H1 (cell line): Measurements from ENCODE around the gene PCDHGA11. TPM values are rescaled to one million over a fixed set of nuclear protein-coding genes. Genes with fewer than 3 reads are reported as not detected.

Experiments used
- CTCF ChIA-PET: fragments of 300-600 bp; sonication (Branson Sonifier 250); formaldehyde crosslinking; loops from one replicate; lab custom pipeline; 2021; ENCODE audit not compliant: partially characterized antibody; lab: Charles Lee
- POLR2A ChIA-PET: fragments of 300-600 bp; sonication (Branson Sonifier 250); formaldehyde crosslinking; loops from one replicate; lab custom pipeline; 2021; ENCODE audit warnings: inconsistent platforms; ENCODE audit not compliant: partially characterized antibody; lab: Charles Lee
- DNase-seq, 2 experiments: peaks; one replicate each; pipeline versions ENCODE4 v3.0.0 to v3.0.0-alpha.2; 2010 to 2022; ENCODE audit warnings: low spot score in 2 of 2, low read depth in 1 of 2, mixed read lengths in 1 of 2
- FAIRE-seq: peaks from 2 replicates; lab custom pipeline; 2011; peaks lifted over from hg19 to GRCh38; lab: Jason Lieb, UNC
- H2AFZ ChIP-seq: 2 replicates; pipeline ENCODE4 v1.8.1; 2012; ENCODE audit warnings: low read length, inconsistent platforms
- H2AK5ac ChIP-seq: 2 replicates; pipeline ENCODE4 v1.6.1; 2013; ENCODE audit warnings: low read depth, low read length
- H2BK120ac ChIP-seq: replicated peaks from 2 replicates; pipeline ENCODE3; 2013; ENCODE audit warnings: low read depth, low read length, inconsistent platforms
- H2BK12ac ChIP-seq: 2 replicates; pipeline ENCODE4 v1.6.1; 2013; ENCODE audit warnings: low read depth, low read length
- H2BK15ac ChIP-seq: 2 replicates; pipeline ENCODE4 v1.6.1; 2013; ENCODE audit warnings: low read length
- H2BK20ac ChIP-seq: 2 replicates; pipeline ENCODE4 v1.6.1; 2013; ENCODE audit warnings: low read length
- H2BK5ac ChIP-seq: 2 replicates; pipeline ENCODE4 v1.6.1; 2013; ENCODE audit warnings: low read depth, low read length
- H3K14ac ChIP-seq: 2 replicates; pipeline ENCODE4 v1.6.1; 2013; ENCODE audit warnings: inconsistent platforms; ENCODE audit not compliant: insufficient read length
- H3K18ac ChIP-seq: 2 replicates; pipeline ENCODE4 v1.6.1; 2013; ENCODE audit warnings: low read length; ENCODE audit errors: extremely low read depth
- H3K23ac ChIP-seq: 2 replicates; pipeline ENCODE4 v1.6.1; 2013; ENCODE audit warnings: inconsistent platforms; ENCODE audit not compliant: insufficient read length
- H3K23me2 ChIP-seq: 2 replicates; pipeline ENCODE4 v1.6.1; 2013; ENCODE audit warnings: low read depth, low read length
- H3K27ac ChIP-seq: 2 replicates; pipeline ENCODE4 v1.6.1; 2011; ENCODE audit warnings: low read depth, low read length, inconsistent platforms
- H3K27me3 ChIP-seq, 4 experiments: replicated peaks in 1 of 4; 1 replicate in 1 of 4; 2 replicates in 3 of 4; pipeline versions ENCODE4 v1.6.1 to v1.8.1; 2011 to 2013; ENCODE audit warnings: low read length in 3 of 4, mild to moderate bottlenecking in 3 of 4, inconsistent platforms in 2 of 4, mixed read lengths in 2 of 4, moderate library complexity in 1 of 4; ENCODE audit not compliant: control insufficient read depth in 3 of 4, insufficient read depth in 3 of 4; ENCODE audit errors: extremely low read depth in 1 of 4
- H3K36me3 ChIP-seq, 4 experiments: 2 replicates each; pipeline versions ENCODE4 v1.6.1 to v1.8.1; 2011 to 2013; ENCODE audit warnings: mild to moderate bottlenecking in 4 of 4, low read length in 3 of 4, moderate library complexity in 2 of 4, control low read depth in 1 of 4, inconsistent platforms in 1 of 4; ENCODE audit not compliant: insufficient read depth in 4 of 4, control insufficient read depth in 2 of 4
- H3K4ac ChIP-seq: replicated peaks from 2 replicates; pipeline ENCODE3; 2013; ENCODE audit warnings: low read length, low read depth, mixed read lengths, inconsistent platforms; ENCODE audit not compliant: insufficient read length
- H3K4me1 ChIP-seq, 4 experiments: replicated peaks in 1 of 4; 1 replicate in 1 of 4; 2 replicates in 3 of 4; pipeline versions ENCODE4 v1.6.1 to v1.8.1; 2011 to 2013; ENCODE audit warnings: low read length in 3 of 4, inconsistent platforms in 2 of 4, mixed read lengths in 1 of 4; ENCODE audit not compliant: insufficient read depth in 4 of 4, control insufficient read depth in 3 of 4
- H3K4me2 ChIP-seq, 2 experiments: 2 replicates each; pipeline versions ENCODE4 v1.6.1 to v1.8.1; 2011 to 2013; ENCODE audit warnings: low read depth in 2 of 2, low read length in 2 of 2, control low read depth in 1 of 2, inconsistent platforms in 1 of 2, mild to moderate bottlenecking in 1 of 2; ENCODE audit not compliant: insufficient read depth in 1 of 2
- H3K4me3 ChIP-seq, 4 experiments: fragments of 200-600, 300-600 bp in 1 of 4; sonication (generic), shearing (Covaris generic), sonication (Bioruptor Twin) in 1 of 4; 2 replicates each; pipeline versions ENCODE4 v1.5.1 to v1.8.1; 2011 to 2016; ENCODE audit warnings: low read length in 4 of 4, low read depth in 3 of 4, control low read depth in 2 of 4, inconsistent platforms in 2 of 4, mild to moderate bottlenecking in 2 of 4, mixed read lengths in 1 of 4, moderate library complexity in 1 of 4; ENCODE audit not compliant: insufficient read depth in 2 of 4; ENCODE audit errors: extremely low read depth in 1 of 4
- H3K56ac ChIP-seq: replicated peaks from 2 replicates; pipeline ENCODE3; 2013; ENCODE audit warnings: low read depth, mild to moderate bottlenecking, mixed read lengths, low read length, inconsistent platforms; ENCODE audit not compliant: insufficient read length
- H3K79me1 ChIP-seq: 2 replicates; pipeline ENCODE4 v1.6.1; 2013; ENCODE audit warnings: low read depth, low read length, control low read depth
- H3K79me2 ChIP-seq, 2 experiments: 2 replicates each; pipeline versions ENCODE4 v1.6.1 to v1.8.1; 2012 to 2013; ENCODE audit warnings: low read length in 2 of 2, mild to moderate bottlenecking in 2 of 2, inconsistent platforms in 1 of 2; ENCODE audit not compliant: insufficient read depth in 2 of 2, control insufficient read depth in 1 of 2
- H3K9ac ChIP-seq, 4 experiments: replicated peaks in 1 of 4; 1 replicate in 1 of 4; 2 replicates in 3 of 4; pipeline versions ENCODE4 v1.6.1 to v1.8.1; 2011 to 2013; ENCODE audit warnings: low read depth in 3 of 4, low read length in 3 of 4, control low read depth in 2 of 4, mild to moderate bottlenecking in 2 of 4, moderate library complexity in 2 of 4, inconsistent platforms in 1 of 4; ENCODE audit errors: extremely low read depth in 1 of 4
- H3K9me3 ChIP-seq, 2 experiments: 2 replicates each; pipeline versions ENCODE4 v1.6.1 to v1.8.1; 2012 to 2013; ENCODE audit warnings: mild to moderate bottlenecking in 2 of 2, moderate library complexity in 2 of 2, control low read depth in 1 of 2, inconsistent platforms in 1 of 2, low read depth in 1 of 2, low read length in 1 of 2, mixed read lengths in 1 of 2; ENCODE audit not compliant: insufficient read depth in 2 of 2
- H4K20me1 ChIP-seq, 2 experiments: replicated peaks in 1 of 2; 2 replicates each; pipeline versions ENCODE3 to v1.8.1; 2011 to 2013; ENCODE audit warnings: inconsistent platforms in 2 of 2, low read length in 2 of 2, mild to moderate bottlenecking in 1 of 2; ENCODE audit not compliant: insufficient read depth in 2 of 2, control insufficient read depth in 1 of 2
- H4K5ac ChIP-seq: 2 replicates; pipeline ENCODE4 v1.6.1; 2013; ENCODE audit warnings: low read length, low read depth, mixed read lengths, inconsistent platforms; ENCODE audit not compliant: insufficient read length
- H4K8ac ChIP-seq: 2 replicates; pipeline ENCODE4 v1.8.0; 2013; ENCODE audit warnings: mild to moderate bottlenecking, moderate library complexity, low read length, inconsistent platforms; ENCODE audit not compliant: insufficient read depth; ENCODE audit errors: extremely low read depth
- H4K91ac ChIP-seq: replicated peaks from 2 replicates; pipeline ENCODE3; 2013; ENCODE audit warnings: low read length, mixed read lengths, inconsistent platforms; ENCODE audit not compliant: insufficient read length
- CBX8 ChIP-seq: fragments of 300-800, 300-1000 bp; sonication (generic); IDR thresholded peaks from 2 replicates; pipeline ENCODE4 v1.7.1; 2016; ENCODE audit warnings: low read depth, low read length, borderline replicate concordance
- EGR1 ChIP-seq: IDR thresholded peaks from 2 replicates; pipeline ENCODE4 v1.6.1; 2011; ENCODE audit warnings: low read depth, low read length, borderline replicate concordance
- POU5F1 ChIP-seq: IDR thresholded peaks from 2 replicates; pipeline ENCODE4 v1.6.1; 2011; ENCODE audit warnings: low read depth, mild to moderate bottlenecking, low read length, moderate library complexity
- WGBS, 2 experiments: shearing (Covaris generic) in 1 of 2; methylation state at CpG; one replicate each; pipeline versions ENCODE4 v1.1.6 to v1.1.7; 2013 to 2015; ENCODE audit warnings: low lambda C conversion rate in 2 of 2, mixed read lengths in 2 of 2, inconsistent platforms in 1 of 2, low coverage in 1 of 2, missing lambda C conversion rate in 1 of 2; ENCODE audit not compliant: insufficient replicate concordance in 2 of 2, insufficient coverage in 1 of 2, insufficient read length in 1 of 2; ENCODE audit errors: extremely low coverage in 1 of 2, missing lambda C conversion rate in 1 of 2; 5-methylcytosine and 5-hydroxymethylcytosine counted together
- polyA plus RNA-seq, 7 experiments: library from polyadenylated mRNA; depleted of rRNA in 3 of 7; stranded (reverse) in 5 of 7; unstranded in 2 of 7; fragments of >200 nt in 5 of 7; fragments of 200-250 nt in 2 of 7; gene quantifications; 1 replicate in 5 of 7; 2 replicates in 1 of 7; 4 replicates in 1 of 7; pipeline versions ENCODE4 v1.2.1 to v1.2.3, GENCODE V29; 2011 to 2013; ENCODE audit warnings: missing spikeins in 2 of 7, mixed read lengths in 2 of 7
- total RNA-seq: library from RNA; stranded (reverse); fragmentation: NEBNext Ultra II Directional; extraction: Animal tissue kit (Norgen Biotek cat#: 25700); gene quantifications from 2 replicates; pipeline ENCODE4 v1.2.1, GENCODE V29; 2021

The PCDHGA11 gene
- total and polyA plus RNA-seq, 2 of the 8 experiments (the other 6 are each of a cell fraction or from before 2014, with no cell fraction given) = 2.2 to 8.2 TPM

GRCh38 chr5:141411575-141411974 lies 9.3 kb upstream of the PCDHGA11 start:
- H3K27ac ChIP-seq = no peak overlapping the region
- no peak overlapping the region for H3K4me2 ChIP-seq
- DNase-seq (no peak), FAIRE-seq (no peak)
- H4K20me1 ChIP-seq = peaks cover 0 to 1% of the 10 kb centered on the region in 2 experiments
- H3K79me2 ChIP-seq = no peaks in the 10 kb centered on the region
- H2BK5ac ChIP-seq = no peak overlapping the region
- no peak overlapping the region for H3K9ac ChIP-seq
- no peak overlapping the region for H3K56ac ChIP-seq
- ChIA-PET POLR2A (no interaction called here), CTCF (interaction anchor here (0.8 to 23.3 kb wide), 18 partner anchors 10 to 212 kb away, joined by 3 to 1236 read pairs (median 15); partner anchors contain the start of genes PCDHB11, PCDHB14, PCDHGA1 and PCDHGA11)
- no peak overlapping the region for H2AFZ ChIP-seq
- H3K18ac ChIP-seq = no peak overlapping the region
- no peaks in the 10 kb centered on the region for H3K79me1 ChIP-seq
- no peak overlapping the region; the same call in 1 of the 2 replicates for H4K8ac ChIP-seq
- H3K4me1 ChIP-seq = no peaks in the 10 kb centered on the region
- peaks cover 2% of the 10 kb centered on the region; the same call in 1 of the 2 replicates for H3K23me2 ChIP-seq
- H2BK120ac ChIP-seq = no peak overlapping the region
- H3K4me3 ChIP-seq = no peak overlapping the region
- no peak overlapping the region for H3K14ac ChIP-seq
- no peak overlapping the region for H3K4ac ChIP-seq
- 84% methylated on average over 3 of the region's 3 CpGs; no CpG with 5 or more reads in 1 of the 2 experiments for WGBS, 2 experiments
- H3K23ac ChIP-seq = no peak overlapping the region
- no peak overlapping the region for H2AK5ac ChIP-seq
- no peak overlapping the region for H4K5ac ChIP-seq
- H3K27me3 ChIP-seq = peaks cover 0 to 10% (median 6%) of the 10 kb centered on the region in 4 experiments; a peak in 6 of 7 replicates
- no peak overlapping the region for H2BK20ac ChIP-seq
- peaks cover 0 to 3% (median 0%) of the 10 kb centered on the region in 4 experiments; a peak in 1 of 8 replicates for H3K36me3 ChIP-seq
- H3K9me3 ChIP-seq = peaks cover 2 to 8% of the 10 kb centered on the region in 2 experiments; a peak in 2 of 4 replicates
- no peak overlapping the region for H4K91ac ChIP-seq
- H2BK15ac ChIP-seq = no peak overlapping the region
- H2BK12ac ChIP-seq = no peak overlapping the region
- TF ChIP-seq POU5F1 (no peak), CBX8 (no peak), EGR1 (no peak)
